GDM1 (cell line): ENCODE measurements around the gene TYW5.
A peak's percentile ranks its signal among the peaks of the same experiment; 100 is the strongest.
"Not testable (repeated sequence)": the region's sequence is repeated elsewhere in the genome, so short reads cannot be mapped to it uniquely, and the experiment has no call there.

ENCODE experiments used
- DNase-seq: peaks from one replicate; lab custom pipeline; 2025; lab: John Stamatoyannopoulos, UW

TYW5 gene

DNA sequence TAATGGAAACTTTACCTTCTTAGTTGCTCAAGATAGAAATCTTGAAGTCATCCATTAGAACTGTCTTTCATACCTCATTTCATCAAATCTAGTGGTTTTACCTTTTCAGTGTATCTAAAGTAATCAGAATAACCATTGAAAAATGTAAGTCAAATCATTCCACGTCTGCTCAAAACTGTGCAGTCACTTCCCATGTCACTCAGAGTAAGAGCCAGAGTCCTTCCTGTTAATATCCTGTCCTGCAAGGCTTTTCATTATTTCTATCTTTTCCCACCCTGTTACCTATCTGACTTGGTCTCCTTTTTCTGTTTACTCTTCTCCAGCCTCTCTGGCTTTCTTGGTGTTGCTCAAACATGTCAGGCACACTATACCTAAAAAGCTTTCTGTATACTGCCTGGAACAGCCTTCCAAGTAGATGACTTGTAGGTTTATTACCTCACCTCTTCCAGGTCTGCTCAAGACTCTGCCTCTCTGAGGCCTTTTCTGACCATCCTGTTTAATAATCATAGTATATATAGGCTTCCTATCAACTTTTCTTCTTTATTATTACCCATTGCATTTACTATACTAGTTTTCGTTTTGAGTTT is 40.8 kb downstream of the TYW5 start:
- no peak for DNase-seq

DNA sequence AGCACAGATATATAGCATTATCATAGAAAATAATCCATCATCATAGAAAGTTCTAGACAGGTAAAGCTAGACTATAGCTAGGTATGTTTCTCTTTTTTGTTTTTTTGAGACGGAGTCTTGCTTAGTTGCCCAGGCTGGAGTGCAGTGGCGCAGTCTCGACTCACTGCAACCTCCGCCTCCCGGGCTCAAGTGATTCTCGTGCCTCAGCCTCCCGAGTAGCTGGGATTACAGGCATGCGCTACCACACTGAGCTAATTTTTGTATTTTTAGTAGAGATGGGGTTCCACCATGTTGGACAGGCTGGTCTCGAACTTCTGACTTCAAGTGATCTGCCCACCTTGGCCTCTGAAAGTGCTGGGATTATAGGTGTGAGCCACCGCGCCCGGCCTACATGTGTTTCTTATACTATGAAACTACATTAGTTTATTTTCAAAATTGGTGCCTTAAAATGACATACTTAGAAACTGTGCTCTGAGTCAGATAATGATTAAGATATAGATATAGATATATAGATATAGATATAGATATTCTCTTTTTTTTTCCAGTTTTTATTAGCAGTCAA is 42.7 kb downstream of the TYW5 start:
- not testable (repeated sequence) for DNase-seq

DNA sequence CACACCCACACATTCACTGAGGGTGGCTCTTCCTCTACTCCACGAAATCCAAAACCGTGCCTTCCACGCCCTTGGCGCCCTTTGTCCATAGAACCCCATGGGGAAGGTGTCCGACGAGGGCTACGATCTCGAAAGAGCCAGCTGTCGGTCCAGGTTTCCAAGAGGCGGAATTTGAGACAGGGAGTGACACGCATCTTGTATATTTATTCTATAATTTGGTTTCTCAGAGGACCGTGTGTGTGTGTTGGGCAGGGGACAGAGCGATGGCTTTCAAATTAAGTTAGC is 43.5 kb downstream of the TYW5 start:
- no peak for DNase-seq

DNA sequence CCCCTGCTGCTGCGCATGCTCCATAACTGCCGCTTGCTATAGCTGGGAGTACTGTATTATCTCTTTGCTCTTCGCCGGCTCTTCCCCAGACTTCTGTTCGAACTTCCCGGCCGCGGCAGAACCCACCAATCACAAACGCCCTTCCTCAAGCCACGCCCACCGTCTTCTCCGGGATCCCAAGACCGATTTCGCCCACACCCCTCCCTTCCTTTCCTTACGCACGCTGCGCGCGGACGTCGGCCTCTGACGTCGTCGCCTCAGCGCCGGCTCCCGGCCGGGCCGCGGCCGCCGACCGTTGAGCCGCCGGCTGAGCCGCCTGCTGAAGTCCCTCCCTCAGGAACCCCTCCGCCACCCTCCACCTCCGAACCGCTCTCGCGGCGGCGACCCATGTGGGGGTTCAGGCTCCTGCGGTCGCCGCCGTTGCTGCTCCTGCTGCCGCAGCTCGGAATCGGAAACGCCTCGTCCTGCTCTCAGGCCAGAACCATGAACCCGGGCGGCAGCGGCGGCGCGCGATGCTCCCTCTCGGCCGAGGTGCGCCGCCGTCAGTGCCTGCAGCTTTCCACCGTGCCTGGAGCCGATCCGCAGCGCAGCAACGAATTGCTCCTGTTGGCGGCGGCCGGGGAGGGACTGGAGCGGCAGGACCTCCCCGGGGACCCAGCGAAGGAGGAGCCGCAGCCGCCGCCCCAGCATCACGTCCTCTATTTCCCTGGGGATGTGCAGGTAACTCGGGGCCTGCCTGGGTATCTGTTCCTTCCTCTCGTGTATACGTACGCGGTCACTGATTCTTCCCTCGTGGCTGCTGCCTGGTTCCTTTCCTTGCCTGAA is 44.0 kb downstream of the TYW5 start, which contains the start of gene C2orf69:
Gene C2orf69, plus strand, starts transcription at position 242 of the 825 bp plus-strand sequence. Its CDS starts 146 bp downstream, at position 388.
- DNase-seq, result peak; percentile 97

DNA sequence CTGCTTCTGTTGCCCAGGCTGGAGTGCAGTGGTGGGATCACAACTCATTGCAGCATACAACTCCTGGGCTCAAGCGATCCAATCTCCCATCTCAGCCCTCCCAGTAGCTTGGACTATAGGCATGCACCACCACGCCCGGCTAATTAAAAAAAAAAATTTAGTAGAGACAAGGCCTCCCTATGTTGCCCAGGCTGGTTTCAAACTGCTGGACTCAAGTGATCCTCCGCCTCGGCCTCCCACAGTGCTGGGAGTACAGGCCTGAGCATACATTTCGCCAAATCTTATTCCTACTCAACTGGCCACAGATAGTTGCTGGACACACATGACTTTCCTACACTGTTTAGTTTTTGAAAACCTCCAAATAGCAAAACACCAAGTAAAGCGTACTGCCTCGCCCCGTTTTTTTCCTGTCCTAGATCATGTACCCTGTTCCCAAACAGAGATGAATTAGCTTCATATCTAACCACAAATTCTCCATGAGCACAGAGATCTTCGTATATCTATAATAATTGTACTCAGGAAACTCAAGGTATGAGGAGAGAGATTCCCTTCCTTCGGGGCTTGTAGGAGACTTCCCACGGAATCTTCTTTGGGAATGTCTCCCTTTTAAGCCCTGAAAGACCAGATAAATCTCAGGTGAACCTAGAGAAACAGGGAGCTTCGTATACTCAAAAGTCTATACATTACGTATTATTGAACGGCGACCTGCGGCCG is 44.8 kb downstream of the TYW5 start:
- no peak for DNase-seq

DNA sequence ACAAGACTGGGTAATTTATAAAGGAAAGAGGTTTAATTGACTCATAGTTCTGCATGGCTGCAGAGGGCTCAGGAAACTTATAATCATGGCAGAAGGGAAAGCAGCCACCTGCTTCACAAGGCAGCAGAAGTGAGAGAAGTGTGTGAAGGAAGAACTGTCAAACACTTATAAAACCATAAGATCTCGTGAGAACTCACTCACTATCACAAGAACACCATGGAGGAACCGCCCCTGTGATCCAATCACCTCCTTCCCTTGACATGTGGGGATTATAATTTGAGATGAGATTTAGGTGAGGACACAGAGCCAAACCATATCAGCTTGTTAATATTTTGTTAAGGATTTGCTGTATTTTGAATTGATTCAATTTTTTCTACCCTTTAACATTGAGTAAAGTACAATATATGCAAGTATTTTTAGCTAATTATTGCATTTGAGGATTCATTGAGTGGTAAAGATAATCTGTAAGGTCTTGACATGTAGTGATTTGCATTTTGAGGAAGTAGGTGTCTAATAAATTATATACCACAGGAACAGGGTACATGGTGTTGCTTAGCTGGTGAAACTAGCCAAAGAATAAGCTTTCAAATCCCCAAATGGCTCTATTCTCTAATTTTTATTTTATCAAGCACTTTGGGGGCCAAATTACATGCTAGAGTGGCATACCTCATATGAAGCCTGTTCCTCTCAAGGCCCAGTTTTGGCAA is 48.1 kb downstream of the TYW5 start:
- DNase-seq, result no peak

DNA sequence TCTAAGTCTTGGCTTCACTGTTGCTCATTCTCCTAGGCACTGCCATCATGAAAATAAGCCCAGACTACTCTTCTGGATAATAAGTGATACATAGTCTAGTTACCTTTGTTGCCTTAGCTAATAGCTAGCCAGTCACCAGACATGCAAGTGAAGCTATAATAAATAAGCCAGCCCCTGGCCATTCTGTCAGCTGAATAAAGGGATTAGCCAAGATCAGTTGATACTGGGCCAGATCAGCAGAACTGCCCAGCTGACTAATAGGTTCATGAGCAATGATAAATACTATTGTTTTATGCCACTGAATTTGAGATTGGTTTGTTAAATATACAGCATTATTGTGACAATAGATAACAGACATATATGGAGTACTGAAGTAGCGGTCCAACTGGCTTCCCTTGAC is 52.2 kb downstream of the TYW5 start:
- no peak for DNase-seq

DNA sequence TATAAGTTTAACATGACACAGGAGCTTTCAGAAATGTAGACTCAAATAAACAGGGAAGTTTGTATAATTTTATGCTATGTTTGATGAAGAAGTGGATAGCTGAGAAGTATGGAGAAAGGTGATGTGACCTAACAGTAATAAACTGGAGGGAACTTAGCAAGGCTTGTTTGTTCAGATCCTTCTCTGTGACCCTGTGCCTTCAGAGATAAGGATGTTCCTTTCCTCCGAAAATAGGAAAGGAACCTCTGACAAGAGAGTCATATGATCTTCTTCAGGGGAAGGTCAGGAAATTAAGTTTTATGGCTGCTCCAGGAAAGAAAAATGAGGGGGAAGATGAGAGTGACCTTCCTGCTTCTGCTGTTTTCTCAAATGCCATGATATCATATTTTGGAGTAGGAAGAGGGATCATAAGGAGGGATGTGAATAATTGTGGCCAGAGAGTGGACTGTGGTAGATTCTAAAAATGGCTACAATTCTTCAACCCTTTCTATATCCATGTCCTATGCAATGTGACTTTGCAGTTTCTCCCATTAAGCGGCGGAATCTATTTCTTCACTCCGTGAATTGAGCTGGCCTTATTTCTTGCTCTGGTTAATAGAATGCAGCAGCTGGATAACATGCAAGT is 52.7 kb downstream of the TYW5 start:
- DNase-seq, result no peak

DNA sequence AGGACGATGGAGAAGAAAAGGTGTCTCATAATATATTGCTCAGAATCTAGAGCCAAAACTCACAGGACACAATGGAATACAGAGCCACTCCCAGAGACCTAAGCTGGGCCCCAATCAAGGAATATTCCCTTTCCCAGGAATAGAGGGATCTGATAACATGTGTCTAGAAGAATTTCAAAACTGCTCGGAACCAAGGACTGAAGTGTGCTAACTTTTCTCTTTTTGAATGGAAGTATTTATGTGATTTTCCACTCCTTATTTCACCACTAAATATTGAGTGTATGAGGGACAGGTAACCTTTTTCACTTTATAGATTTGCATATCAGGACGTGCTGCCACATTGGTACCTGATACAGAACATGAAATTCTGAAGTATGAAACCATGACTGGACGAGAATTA is 53.3 kb downstream of the TYW5 start:
- DNase-seq, result no peak

DNA sequence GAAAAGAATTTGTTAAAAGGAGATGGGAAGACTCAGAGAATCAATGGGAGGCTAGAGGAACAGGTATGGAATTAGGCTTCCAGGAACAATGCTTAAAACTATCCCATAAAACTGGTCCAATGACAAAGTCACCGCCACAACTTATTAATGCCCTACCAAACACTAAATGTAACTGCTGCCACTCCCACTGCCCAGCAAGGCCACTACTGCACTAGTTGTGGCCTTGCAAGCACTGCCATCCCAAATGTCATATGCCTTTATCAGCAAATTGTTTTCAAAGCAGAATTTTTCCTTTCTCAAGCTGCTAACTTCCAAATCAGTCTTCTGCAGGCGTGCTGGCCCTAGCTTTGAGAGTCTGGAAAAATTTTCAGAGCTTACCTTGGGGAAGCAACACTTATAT is 58.7 kb downstream of the TYW5 start:
- no peak for DNase-seq

DNA sequence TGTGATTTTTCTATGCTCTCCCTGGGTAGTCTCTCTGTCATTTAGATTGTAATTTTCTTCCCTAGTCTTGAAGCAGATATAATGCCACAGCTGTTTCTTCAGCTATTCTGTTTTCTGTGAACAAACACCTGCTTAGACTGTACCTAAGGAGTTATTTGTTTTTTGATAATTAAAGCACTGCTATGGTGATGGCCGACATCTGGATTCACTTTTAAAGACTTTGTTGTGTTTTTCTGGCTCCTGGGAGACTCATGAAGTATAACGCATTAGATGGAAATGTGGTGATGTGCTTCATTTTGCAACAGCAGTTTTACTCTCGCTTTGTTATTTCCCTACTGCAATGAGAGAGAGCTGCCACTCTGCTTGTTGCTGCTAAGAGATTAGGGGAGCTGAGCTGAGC is 59.9 kb downstream of the TYW5 start:
- DNase-seq, result no peak

DNA sequence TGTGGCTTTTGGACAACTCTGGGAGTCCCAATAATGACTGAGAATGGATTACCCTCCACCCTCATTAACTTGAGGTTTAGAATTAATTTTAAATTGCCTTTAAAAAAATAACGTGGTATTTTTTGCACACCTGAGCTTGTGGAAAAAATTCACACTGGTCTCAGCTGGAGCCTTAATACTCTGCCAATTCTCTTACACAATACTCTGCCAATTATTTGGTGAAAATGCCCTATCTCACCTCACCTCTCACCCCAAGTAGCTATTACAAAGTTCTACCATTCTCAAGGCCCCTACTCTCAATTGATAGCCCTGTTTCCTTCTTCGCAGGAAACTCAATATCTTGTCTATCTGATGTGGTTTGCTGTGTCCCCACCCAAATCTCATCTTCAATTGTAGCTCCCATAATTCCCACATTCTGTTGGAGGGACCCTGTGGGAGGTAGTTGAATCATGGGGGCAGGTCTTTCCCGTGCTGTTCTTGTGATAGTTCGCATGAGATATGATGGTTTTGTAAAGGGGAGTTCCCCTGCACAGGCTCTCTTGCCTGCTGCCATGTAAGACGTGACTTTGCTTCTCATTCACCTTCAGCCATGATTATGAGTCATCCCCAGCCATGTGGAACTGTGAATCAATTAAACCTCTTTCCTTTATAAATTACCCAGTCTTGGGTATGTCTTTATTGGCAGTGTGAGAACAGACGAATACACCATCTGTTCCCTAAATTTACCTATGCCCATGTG is 71.6 kb downstream of the TYW5 start:
- no peak for DNase-seq

DNA sequence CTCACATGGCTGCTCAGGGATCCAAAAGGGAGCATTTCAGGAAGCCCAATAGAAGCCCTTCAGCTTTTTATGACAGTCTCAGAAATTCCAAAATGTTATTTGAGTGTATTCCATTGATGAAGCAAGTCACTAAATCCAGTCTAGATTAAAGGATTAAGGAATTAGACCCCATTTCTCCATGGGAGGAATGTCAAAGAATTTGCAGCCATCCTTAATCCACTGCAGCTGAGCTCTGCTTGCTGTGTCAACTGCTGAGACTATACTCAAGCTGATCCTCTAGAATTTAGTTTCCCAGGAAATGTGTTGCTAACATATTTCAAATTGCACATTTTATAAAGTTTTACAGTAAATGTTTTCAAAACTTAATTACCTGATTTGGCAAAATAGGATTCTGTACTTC is 72.6 kb downstream of the TYW5 start:
- no peak for DNase-seq
